ENCODE data around the gene RAB3A.

- no peak for TF ChIP-seq CTCF (conservative IDR thresholded peaks at IDR 0.05 in 1 of 2, IDR thresholded peaks at IDR 0.05 in 1 of 2; ENCODE audit: extremely low read depth in 1 of 2, insufficient read depth in 1 of 2, low read depth in 1 of 2, low read length in 2 of 2)
- no peak for TF ChIP-seq EZH2 (IDR thresholded peaks at IDR 0.05; ENCODE audit: borderline replicate concordance, low read length)
Measured at GRCh38 chr19:18155095-18156087, 48.5 kb downstream of the RAB3A start.
